H9 (cell line): ENCODE results near the gene ZBTB8OS. TPM values are rescaled to one million over a fixed set of nuclear protein-coding genes. Genes with fewer than 3 reads are reported as not detected.

ENCODE experiments used
- DNase-seq: peaks from one replicate; pipeline ENCODE4 v3.0.0-alpha.2; 2017
- H2AFZ ChIP-seq: one replicate; pipeline ENCODE4 v1.6.1; 2013; ENCODE audit warnings: mild to moderate bottlenecking, low read length, control low read depth, moderate library complexity
- H2AK5ac ChIP-seq: 2 replicates; pipeline ENCODE4 v1.6.1; 2013; ENCODE audit warnings: low read length, control low read depth, mixed read lengths; ENCODE audit not compliant: insufficient read length
- H2BK120ac ChIP-seq: one replicate; pipeline ENCODE4 v1.6.1; 2013; ENCODE audit warnings: low read depth, mild to moderate bottlenecking, low read length, control low read depth, inconsistent platforms; ENCODE audit not compliant: poor library complexity, severe bottlenecking
- H2BK12ac ChIP-seq: 2 replicates; pipeline ENCODE4 v1.6.1; 2013; ENCODE audit warnings: low read length, control low read depth, mixed read lengths, low read depth; ENCODE audit not compliant: insufficient read length
- H2BK15ac ChIP-seq: 2 replicates; pipeline ENCODE4 v1.6.1; 2013; ENCODE audit warnings: low read depth, low read length, control low read depth
- H2BK20ac ChIP-seq: one replicate; pipeline ENCODE4 v1.6.1; 2013; ENCODE audit warnings: low read depth, mild to moderate bottlenecking, low read length, control low read depth, inconsistent platforms; ENCODE audit not compliant: poor library complexity, severe bottlenecking
- H2BK5ac ChIP-seq: 2 replicates; pipeline ENCODE4 v1.6.1; 2013; ENCODE audit warnings: low read length, control low read depth, mixed read lengths; ENCODE audit not compliant: insufficient read length
- H3K14ac ChIP-seq: 2 replicates; pipeline ENCODE4 v1.6.1; 2013; ENCODE audit warnings: low read length, control low read depth; ENCODE audit not compliant: insufficient read depth
- H3K18ac ChIP-seq: 2 replicates; pipeline ENCODE4 v1.6.1; 2013; ENCODE audit warnings: low read depth, mild to moderate bottlenecking, mixed read lengths, low read length, control low read depth; ENCODE audit not compliant: insufficient read length
- H3K23ac ChIP-seq: 2 replicates; pipeline ENCODE4 v1.6.1; 2013; ENCODE audit warnings: low read length, control low read depth, mixed read lengths, low read depth; ENCODE audit not compliant: insufficient read length
- H3K23me2 ChIP-seq: 2 replicates; pipeline ENCODE4 v1.6.1; 2013; ENCODE audit warnings: low read depth, mild to moderate bottlenecking, mixed read lengths, low read length, control low read depth; ENCODE audit not compliant: insufficient read length, poor library complexity, severe bottlenecking
- H3K27ac ChIP-seq: 2 replicates; pipeline ENCODE4 v1.5.1; 2013; ENCODE audit warnings: low read length, control low read depth, mixed read lengths, low read depth; ENCODE audit not compliant: insufficient read length
- H3K27me3 ChIP-seq: 2 replicates; pipeline ENCODE4 v1.6.1; 2013; ENCODE audit warnings: low read length, control low read depth, inconsistent platforms; ENCODE audit not compliant: insufficient read depth
- H3K4ac ChIP-seq: 2 replicates; pipeline ENCODE4 v1.6.1; 2013; ENCODE audit warnings: low read depth, mild to moderate bottlenecking, control low read depth, inconsistent platforms, low read length, moderate library complexity
- H3K4me1 ChIP-seq: 2 replicates; pipeline ENCODE4 v1.6.1; 2013; ENCODE audit warnings: low read length, control low read depth, inconsistent platforms; ENCODE audit not compliant: insufficient read depth
- H3K4me2 ChIP-seq: 2 replicates; pipeline ENCODE4 v1.6.1; 2013; ENCODE audit warnings: low read length, control low read depth, mixed read lengths; ENCODE audit not compliant: insufficient read length, insufficient read depth
- H3K56ac ChIP-seq: 2 replicates; pipeline ENCODE4 v1.6.1; 2013; ENCODE audit warnings: low read depth, mild to moderate bottlenecking, mixed read lengths, low read length, control low read depth; ENCODE audit not compliant: insufficient read length
- H3K79me1 ChIP-seq: 2 replicates; pipeline ENCODE4 v1.6.1; 2013; ENCODE audit warnings: low read depth, mild to moderate bottlenecking, moderate library complexity, low read length, control low read depth, inconsistent platforms; ENCODE audit not compliant: insufficient read depth, poor library complexity, severe bottlenecking
- H3K79me2 ChIP-seq: 2 replicates; pipeline ENCODE4 v1.6.1; 2013; ENCODE audit warnings: low read length, control low read depth, inconsistent platforms; ENCODE audit not compliant: insufficient read depth
- H3K9ac ChIP-seq: 2 replicates; pipeline ENCODE4 v1.6.1; 2013; ENCODE audit warnings: low read length, control low read depth, mixed read lengths; ENCODE audit not compliant: insufficient read length; ENCODE audit errors: extremely low read depth
- H3K9me3 ChIP-seq: one replicate; pipeline ENCODE4 v1.6.1; 2013; ENCODE audit warnings: low read depth, low read length, inconsistent platforms; ENCODE audit not compliant: control insufficient read depth
- H3T11ph ChIP-seq: one replicate; pipeline ENCODE4 v1.6.1; 2013; ENCODE audit warnings: mild to moderate bottlenecking, low read length, control low read depth, inconsistent platforms
- H4K20me1 ChIP-seq: one replicate; pipeline ENCODE4 v1.6.1; 2013; ENCODE audit not compliant: control insufficient read depth, insufficient read length, insufficient read depth
- H4K5ac ChIP-seq: 2 replicates; pipeline ENCODE4 v1.6.1; 2013; ENCODE audit warnings: low read depth, mild to moderate bottlenecking, mixed read lengths, low read length, control low read depth; ENCODE audit not compliant: insufficient read length
- H4K8ac ChIP-seq: replicated peaks from 2 replicates; pipeline ENCODE4 v1.6.1; 2013; ENCODE audit warnings: low read length, control low read depth, mixed read lengths, low read depth; ENCODE audit not compliant: insufficient read length
- H4K91ac ChIP-seq: 2 replicates; pipeline ENCODE4 v1.6.1; 2013; ENCODE audit warnings: low read depth, mild to moderate bottlenecking, moderate library complexity, mixed read lengths, low read length, control low read depth; ENCODE audit not compliant: insufficient read length
- H3K27ac Mint-ChIP-seq, 3 experiments: 2 replicates in 2 of 3; 3 replicates in 1 of 3; pipeline ENCODE4 v1.8.0; 2020 to 2021; ENCODE audit warnings: mixed read lengths in 3 of 3, mild to moderate bottlenecking in 1 of 3, moderate library complexity in 1 of 3
- H3K27me3 Mint-ChIP-seq: 2 replicates; pipeline ENCODE4 v1.8.0; 2021; ENCODE audit warnings: low read depth, mild to moderate bottlenecking, moderate library complexity, mixed read lengths
- H3K36me3 Mint-ChIP-seq, 3 experiments: 2 replicates in 2 of 3; 3 replicates in 1 of 3; pipeline ENCODE4 v1.8.0; 2020 to 2021; ENCODE audit warnings: low read depth in 3 of 3, mixed read lengths in 3 of 3; ENCODE audit not compliant: insufficient read depth in 1 of 3
- H3K4me1 Mint-ChIP-seq, 2 experiments: 2 replicates each; pipeline ENCODE4 v1.8.0; 2020; ENCODE audit warnings: mixed read lengths in 2 of 2
- H3K4me3 Mint-ChIP-seq, 2 experiments: 2 replicates in 1 of 2; 3 replicates in 1 of 2; pipeline ENCODE4 v1.8.0; 2020 to 2021; ENCODE audit warnings: mild to moderate bottlenecking in 2 of 2, mixed read lengths in 2 of 2, moderate library complexity in 1 of 2
- H3K9me3 Mint-ChIP-seq, 2 experiments: 2 replicates in 1 of 2; 3 replicates in 1 of 2; pipeline ENCODE4 v1.8.0; 2020; ENCODE audit warnings: mild to moderate bottlenecking in 2 of 2, mixed read lengths in 2 of 2, moderate library complexity in 1 of 2
- CTCF ChIP-seq: fragments of 200-600 bp; sonication (generic); conservative IDR thresholded peaks from 3 replicates; pipeline ENCODE4 v1.8.0; 2021; ENCODE audit warnings: antibody characterized with exemption, mild to moderate bottlenecking
- WGBS: extraction: QIAGEN DNeasy Blood & Tissue Kit; methylation state at CpG from one replicate; pipeline ENCODE4 v1.1.7; 2013; ENCODE audit warnings: missing lambda C conversion rate, low lambda C conversion rate, mixed read lengths; ENCODE audit not compliant: insufficient read length; ENCODE audit errors: extremely low coverage; 5-methylcytosine and 5-hydroxymethylcytosine counted together
- total RNA-seq: library from RNA; stranded (reverse); gene quantifications from 2 replicates; pipeline ENCODE4 v1.2.1, GENCODE V29; 2021

The ZBTB8OS gene
- total RNA-seq, 1 experiment from 2014 or later = 59.4 TPM

GRCh38 chr1:32627596-32628162, 22.7 kb downstream of the ZBTB8OS start:
- Histone ChIP-seq H2BK12ac (no peak overlapping the region), H2AK5ac (no peak overlapping the region), H3K9ac (no peak overlapping the region), H2AFZ (no peak overlapping the region), H3K23ac (no peak overlapping the region), H3K23me2 (no peaks in the 10 kb centered on the region), H3K4ac (no peak overlapping the region), H3K27me3 (no peaks in the 10 kb centered on the region), H3T11ph (no peak overlapping the region), H3K27ac (no peak overlapping the region), H3K79me2 (no peaks in the 10 kb centered on the region), H2BK15ac (no peak overlapping the region), H3K4me2 (no peak overlapping the region), H4K91ac (no peak overlapping the region), H2BK20ac (no peak overlapping the region), H2BK5ac (no peak overlapping the region), H3K9me3 (no peaks in the 10 kb centered on the region), H3K4me1 (no peaks in the 10 kb centered on the region), H3K14ac (no peak overlapping the region), H3K18ac (no peak overlapping the region), H4K5ac (no peak overlapping the region), H3K56ac (no peak overlapping the region), H2BK120ac (no peak overlapping the region), H4K8ac (no peak overlapping the region), H4K20me1 (no peaks in the 10 kb centered on the region), H3K79me1 (peaks cover 3% of the 10 kb centered on the region)
- H3K4me3 Mint-ChIP-seq = no peak overlapping the region
- no peak overlapping the region for H3K27ac Mint-ChIP-seq
- no peaks in the 10 kb centered on the region for H3K9me3 Mint-ChIP-seq
- no peak for TF ChIP-seq CTCF
- no peak for DNase-seq
- H3K27me3 Mint-ChIP-seq = no peaks in the 10 kb centered on the region
- no CpG with 5 or more reads among the region's 11 CpGs for WGBS
- H3K36me3 Mint-ChIP-seq = peaks cover 4 to 42% (median 36%) of the 10 kb centered on the region in 3 experiments; a peak in 5 of 7 replicates
- peaks cover 6% of the 10 kb centered on the region in 2 experiments for H3K4me1 Mint-ChIP-seq
